Cardiac fibroblast (primary cell): ENCODE measurements around the gene SYT12.

Experiments used
- DNase-seq, 2 donors: peaks; one replicate each; pipeline versions ENCODE4 v3.0.0 to v3.0.0-alpha.2; 2010; ENCODE audit warnings: low read depth in 2 of 2
- H3K4me3 ChIP-seq, 2 donors: replicated peaks in 1 of 2; 1 replicate in 1 of 2; 2 replicates in 1 of 2; pipeline ENCODE4 v1.5.1; 2011; ENCODE audit warnings: low read depth in 2 of 2, low read length in 2 of 2, mild to moderate bottlenecking in 2 of 2, moderate library complexity in 1 of 2
- TF ChIP-seq, protein P1 (sequence below): IDR thresholded peaks from one replicate; pipeline ENCODE4 v1.5.1; 2011; ENCODE audit warnings: low read depth, mild to moderate bottlenecking, low read length, inconsistent platforms

The SYT12 gene

DNA sequence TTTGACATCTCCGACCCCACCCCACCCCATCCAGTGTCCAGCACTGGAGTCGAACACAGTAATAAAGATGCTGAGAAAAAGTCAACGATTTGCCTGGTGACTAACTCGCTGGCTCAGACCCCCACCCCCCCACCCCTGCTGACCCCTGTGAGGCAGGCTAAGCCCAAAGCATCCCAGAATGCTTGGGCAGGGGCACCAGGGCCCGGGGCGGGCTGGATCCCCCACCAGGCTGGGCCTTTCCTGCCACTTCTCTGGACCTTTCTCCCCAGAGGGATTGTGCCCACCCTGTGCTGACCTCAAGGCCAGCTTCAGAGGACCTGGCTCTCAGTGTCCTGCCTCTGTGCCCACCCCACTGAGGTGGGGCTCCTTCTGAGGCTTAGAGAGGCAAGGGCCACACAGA is 46.0 kb upstream of the SYT12 start:
- H3K4me3 ChIP-seq = no peak overlapping the region
- no peak for DNase-seq
- TF ChIP-seq, protein P1, sequence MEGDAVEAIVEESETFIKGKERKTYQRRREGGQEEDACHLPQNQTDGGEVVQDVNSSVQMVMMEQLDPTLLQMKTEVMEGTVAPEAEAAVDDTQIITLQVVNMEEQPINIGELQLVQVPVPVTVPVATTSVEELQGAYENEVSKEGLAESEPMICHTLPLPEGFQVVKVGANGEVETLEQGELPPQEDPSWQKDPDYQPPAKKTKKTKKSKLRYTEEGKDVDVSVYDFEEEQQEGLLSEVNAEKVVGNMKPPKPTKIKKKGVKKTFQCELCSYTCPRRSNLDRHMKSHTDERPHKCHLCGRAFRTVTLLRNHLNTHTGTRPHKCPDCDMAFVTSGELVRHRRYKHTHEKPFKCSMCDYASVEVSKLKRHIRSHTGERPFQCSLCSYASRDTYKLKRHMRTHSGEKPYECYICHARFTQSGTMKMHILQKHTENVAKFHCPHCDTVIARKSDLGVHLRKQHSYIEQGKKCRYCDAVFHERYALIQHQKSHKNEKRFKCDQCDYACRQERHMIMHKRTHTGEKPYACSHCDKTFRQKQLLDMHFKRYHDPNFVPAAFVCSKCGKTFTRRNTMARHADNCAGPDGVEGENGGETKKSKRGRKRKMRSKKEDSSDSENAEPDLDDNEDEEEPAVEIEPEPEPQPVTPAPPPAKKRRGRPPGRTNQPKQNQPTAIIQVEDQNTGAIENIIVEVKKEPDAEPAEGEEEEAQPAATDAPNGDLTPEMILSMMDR = no peak

DNA sequence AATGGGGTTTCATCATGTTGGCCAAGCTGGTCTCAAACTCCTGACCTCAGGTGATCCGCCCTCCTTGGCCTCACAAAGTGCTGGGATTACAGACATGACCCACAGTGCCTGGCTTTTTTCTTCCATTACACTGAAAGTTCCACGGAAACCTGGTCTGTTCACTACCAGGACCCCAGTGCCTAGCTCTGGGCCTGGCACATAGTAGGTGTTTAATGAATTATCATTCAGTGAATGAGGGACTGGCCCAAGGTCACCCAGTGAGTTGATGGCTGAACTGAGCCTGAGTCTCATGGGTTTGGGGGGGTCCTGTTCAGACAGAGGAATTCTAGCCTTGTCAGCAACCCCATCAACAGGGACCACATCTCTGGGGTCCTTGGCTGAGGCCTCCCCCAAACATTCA is 44.7 kb upstream of the SYT12 start:
- no peak for DNase-seq
- H3K4me3 ChIP-seq = no peak overlapping the region
- TF ChIP-seq, protein P1 = no peak

DNA sequence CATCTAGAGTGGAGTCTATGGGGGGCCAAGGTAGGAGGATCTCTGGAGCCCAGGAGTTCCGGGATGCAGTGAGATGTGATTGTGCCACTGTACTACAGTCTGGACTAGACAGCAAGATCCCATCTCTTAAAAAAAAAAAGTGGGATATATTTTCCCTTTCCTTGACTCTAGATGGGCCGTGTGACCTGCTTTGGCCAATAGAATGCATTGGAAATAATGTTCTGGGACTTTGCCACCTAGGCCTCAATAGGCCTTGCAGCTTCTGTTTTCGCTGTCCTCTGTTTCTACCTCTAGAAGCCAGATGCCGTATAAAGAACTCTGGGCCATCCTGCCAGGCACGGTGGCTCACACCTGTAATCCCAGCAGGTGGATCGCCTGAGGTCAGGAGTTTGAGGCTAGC is 44.2 kb upstream of the SYT12 start:
- TF ChIP-seq, protein P1 = no peak
- no peak overlapping the region for H3K4me3 ChIP-seq
- DNase-seq = no peak

DNA sequence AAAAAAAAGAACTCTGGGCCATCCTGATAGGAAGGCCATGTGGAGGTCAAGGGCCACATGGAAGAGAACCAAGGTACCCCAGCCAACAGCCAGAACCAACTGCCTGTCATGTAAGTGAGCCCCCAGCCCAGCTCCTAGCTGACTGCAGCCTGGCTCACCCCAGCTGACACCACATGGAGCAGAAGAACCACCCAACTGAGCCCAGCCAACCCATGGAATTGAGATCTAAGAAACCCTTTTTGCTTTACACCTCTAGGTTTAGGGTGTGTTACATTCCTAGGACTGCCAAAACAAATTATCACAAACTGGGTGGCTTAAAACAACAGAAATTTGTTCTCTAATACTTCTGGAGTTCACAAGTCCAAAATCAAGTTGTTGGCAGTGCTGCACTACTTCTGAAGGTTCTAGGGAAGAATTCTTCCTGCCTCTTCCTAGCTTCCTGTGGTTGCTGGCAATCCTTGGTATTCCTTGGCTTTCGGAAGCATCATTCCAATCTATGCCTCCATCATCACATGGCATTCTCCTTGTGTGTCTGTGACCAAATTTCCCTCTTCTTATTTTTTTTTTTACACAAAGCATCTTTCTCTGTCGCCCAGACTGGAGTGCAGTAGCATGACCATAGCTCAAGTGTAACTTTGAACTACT is 43.5 kb upstream of the SYT12 start:
- TF ChIP-seq, protein P1 = no peak
- H3K4me3 ChIP-seq = no peak overlapping the region
- DNase-seq = peak in 1 of 2 donors; percentile 37

DNA sequence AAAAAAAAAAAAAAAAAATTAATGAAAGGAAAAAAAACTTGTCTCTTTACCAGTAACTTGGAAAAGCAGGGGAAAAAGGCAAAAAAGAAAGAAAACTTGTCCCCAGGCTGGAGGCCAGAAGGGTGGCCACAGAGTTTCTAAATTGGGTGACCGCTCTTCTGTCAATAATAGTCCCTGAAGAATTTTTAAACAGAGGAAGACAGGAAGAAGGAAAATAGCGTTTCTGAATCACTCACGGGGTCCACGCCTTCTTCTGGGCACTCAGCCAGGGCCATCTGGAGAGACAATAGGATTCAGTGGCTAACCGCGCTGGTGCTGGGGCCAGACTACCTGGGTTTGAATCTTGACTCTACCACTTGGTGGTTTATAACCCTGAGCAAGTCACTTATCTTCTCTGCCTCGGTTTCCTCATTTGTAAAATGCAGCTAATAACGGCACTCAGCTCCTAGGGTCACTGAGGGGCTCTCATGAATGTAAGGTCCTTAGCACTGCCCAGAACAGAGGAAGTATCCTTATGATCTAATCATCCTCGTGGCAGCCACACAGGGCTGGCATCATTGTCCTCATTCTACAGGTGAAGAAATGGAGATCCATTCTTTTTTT is 40.9 kb upstream of the SYT12 start:
- no peak overlapping the region for H3K4me3 ChIP-seq
- peak; percentile 85 to 95 for DNase-seq
- TF ChIP-seq, protein P1 = no peak

DNA sequence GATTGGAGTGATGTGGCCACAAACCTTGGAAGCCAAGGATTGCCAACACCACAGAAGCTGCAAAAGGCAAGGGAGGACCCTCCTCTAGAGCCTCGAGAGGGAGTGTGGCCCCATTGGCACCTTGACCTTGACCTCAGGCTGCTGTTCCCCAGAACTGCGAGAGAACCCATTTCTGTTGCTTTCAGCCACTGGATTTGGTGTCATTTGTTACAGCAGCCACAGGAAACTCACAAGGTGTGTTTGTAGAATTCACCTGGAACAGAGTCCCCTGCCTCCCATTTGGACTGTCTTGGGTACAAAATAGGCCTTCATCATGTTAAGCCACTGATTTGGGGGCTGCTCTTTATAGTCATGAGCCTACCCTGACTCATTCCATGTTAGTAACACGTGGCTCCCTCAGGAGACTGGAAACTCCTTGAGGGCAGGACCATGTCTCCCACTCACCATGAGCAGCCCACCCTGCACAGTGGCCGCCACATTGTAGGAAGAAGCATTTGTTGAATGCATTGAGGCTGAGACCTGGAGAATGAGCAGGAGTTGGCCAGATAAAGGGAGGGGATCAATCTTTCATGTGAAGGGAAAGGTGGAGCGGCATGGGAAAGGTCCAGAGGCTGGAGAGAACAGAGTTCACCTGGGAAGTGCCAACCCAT is 39.5 kb upstream of the SYT12 start:
- H3K4me3 ChIP-seq = no peak overlapping the region
- TF ChIP-seq, protein P1 = no peak
- DNase-seq = no peak
